ENCODE measurements around the gene ABCC2.

Gene ABCC2

GRCh38 chr10:99758211-99758891 is 24.1 kb upstream of the ABCC2 start:
- no peak overlapping the region for H3K27ac ChIP-seq (ENCODE audit: insufficient read depth in 1 of 2, low read depth in 1 of 2, low read length in 2 of 2, poor library complexity in 1 of 2, severe bottlenecking in 2 of 2)
- WGBS (ENCODE audit: insufficient coverage), result 94% methylated on average over 2 of the region's 2 CpGs
- H3K4me3 ChIP-seq (ENCODE audit: control insufficient read depth in 1 of 7, extremely low read depth in 1 of 7, insufficient read depth in 4 of 7, low read depth in 2 of 7, low read length in 6 of 7), result no peak overlapping the region
- no peaks in the 10 kb centered on the region for H3K4me1 ChIP-seq (ENCODE audit: control extremely low read depth in 1 of 4, control insufficient read depth in 4 of 4, insufficient read depth in 4 of 4, low read length in 3 of 4)
- H3K9me3 ChIP-seq (ENCODE audit: control extremely low read depth in 1 of 5, control insufficient read depth in 4 of 5, insufficient read depth in 2 of 5, low read depth in 1 of 5, low read length in 4 of 5), result no peaks in the 10 kb centered on the region
- no peak for DNase-seq
- ChIA-PET POLR2A (interaction anchor here (0.6 kb wide), 1 partner anchor 32 kb away, joined by 3 read pairs; no protein-coding TSS in a partner anchor), CTCF (no interaction called here)
- peaks cover 32 to 76% (median 54%) of the 10 kb centered on the region in 4 experiments for H3K36me3 ChIP-seq (ENCODE audit: control insufficient read depth in 4 of 4, insufficient read depth in 4 of 4, low read length in 3 of 4)
- H3K27me3 ChIP-seq (replicated peaks in 2 of 5; ENCODE audit: control insufficient read depth in 4 of 5, insufficient read depth in 5 of 5, low read length in 4 of 5), result no peaks in the 10 kb centered on the region

- Histone ChIP-seq H3K4me1 (ENCODE audit: control extremely low read depth in 1 of 4, control insufficient read depth in 4 of 4, insufficient read depth in 4 of 4, low read length in 3 of 4) (no peaks in the 10 kb centered on the region), H3K27ac (ENCODE audit: insufficient read depth in 1 of 2, low read depth in 1 of 2, low read length in 2 of 2, poor library complexity in 1 of 2, severe bottlenecking in 2 of 2) (no peak overlapping the region), H3K4me3 (ENCODE audit: control insufficient read depth in 1 of 7, extremely low read depth in 1 of 7, insufficient read depth in 4 of 7, low read depth in 2 of 7, low read length in 6 of 7) (no peak overlapping the region), H3K9me3 (ENCODE audit: control extremely low read depth in 1 of 5, control insufficient read depth in 4 of 5, insufficient read depth in 2 of 5, low read depth in 1 of 5, low read length in 4 of 5) (no peaks in the 10 kb centered on the region), H3K27me3 (replicated peaks in 2 of 5; ENCODE audit: control insufficient read depth in 4 of 5, insufficient read depth in 5 of 5, low read length in 4 of 5) (no peaks in the 10 kb centered on the region), H3K36me3 (ENCODE audit: control insufficient read depth in 4 of 4, insufficient read depth in 4 of 4, low read length in 3 of 4) (peaks cover 28 to 60% (median 43%) of the 10 kb centered on the region in 4 experiments)
- CTCF ChIA-PET, result interaction anchor here (0.7 kb wide), 1 partner anchor 9 kb away, joined by 3 read pairs; no protein-coding TSS in a partner anchor
- no peak for DNase-seq
- 100% methylated on average over 1 of the region's 1 CpG for WGBS (ENCODE audit: insufficient coverage)
- POLR2A ChIA-PET, result no interaction called here
These were observed 22.1 kb upstream of the ABCC2 start for GRCh38 chr10:99760321-99760720.

- H3K36me3 ChIP-seq (ENCODE audit: control insufficient read depth in 4 of 4, insufficient read depth in 4 of 4, low read length in 3 of 4), result peaks cover 20 to 50% (median 34%) of the 10 kb centered on the region in 4 experiments
These were observed 21.1 kb upstream of the ABCC2 start for GRCh38 chr10:99761365-99761764.

GRCh38 chr10:99765672-99766301 is 16.7 kb upstream of the ABCC2 start:
- Histone ChIP-seq H3K4me1 (ENCODE audit: control extremely low read depth in 1 of 4, control insufficient read depth in 4 of 4, insufficient read depth in 4 of 4, low read length in 3 of 4) (no peaks in the 10 kb centered on the region), H3K27me3 (replicated peaks in 2 of 5; ENCODE audit: control insufficient read depth in 4 of 5, insufficient read depth in 5 of 5, low read length in 4 of 5) (no peaks in the 10 kb centered on the region), H3K4me3 (ENCODE audit: control insufficient read depth in 1 of 7, extremely low read depth in 1 of 7, insufficient read depth in 4 of 7, low read depth in 2 of 7, low read length in 6 of 7) (no peak overlapping the region), H3K27ac (ENCODE audit: insufficient read depth in 1 of 2, low read depth in 1 of 2, low read length in 2 of 2, poor library complexity in 1 of 2, severe bottlenecking in 2 of 2) (no peak overlapping the region), H3K36me3 (ENCODE audit: control insufficient read depth in 4 of 4, insufficient read depth in 4 of 4, low read length in 3 of 4) (peaks cover 2 to 8% (median 6%) of the 10 kb centered on the region in 4 experiments), H3K9me3 (ENCODE audit: control extremely low read depth in 1 of 5, control insufficient read depth in 4 of 5, insufficient read depth in 2 of 5, low read depth in 1 of 5, low read length in 4 of 5) (no peaks in the 10 kb centered on the region)
- peak in 1 of 3 donors; percentile 23 for DNase-seq
- WGBS (ENCODE audit: insufficient coverage), result 87% methylated on average over 3 of the region's 4 CpGs
- CTCF ChIA-PET, result interaction anchor here (0.9 to 1.1 kb wide), 2 partner anchors 15 to 24 kb away, joined by 3 read pairs; no protein-coding TSS in a partner anchor
- POLR2A ChIA-PET, result no interaction called here

More at GRCh38 chr10:99761365-99761764, 21.1 kb upstream of the ABCC2 start:
- CTCF ChIA-PET, result no interaction called here
- H3K9me3 ChIP-seq (ENCODE audit: control extremely low read depth in 1 of 5, control insufficient read depth in 4 of 5, insufficient read depth in 2 of 5, low read depth in 1 of 5, low read length in 4 of 5), result no peaks in the 10 kb centered on the region
- no peaks in the 10 kb centered on the region for H3K27me3 ChIP-seq (replicated peaks in 2 of 5; ENCODE audit: control insufficient read depth in 4 of 5, insufficient read depth in 5 of 5, low read length in 4 of 5)
- H3K27ac ChIP-seq (ENCODE audit: insufficient read depth in 1 of 2, low read depth in 1 of 2, low read length in 2 of 2, poor library complexity in 1 of 2, severe bottlenecking in 2 of 2), result no peak overlapping the region
- DNase-seq, result no peak
- no peaks in the 10 kb centered on the region for H3K4me1 ChIP-seq (ENCODE audit: control extremely low read depth in 1 of 4, control insufficient read depth in 4 of 4, insufficient read depth in 4 of 4, low read length in 3 of 4)
- H3K4me3 ChIP-seq (ENCODE audit: control insufficient read depth in 1 of 7, extremely low read depth in 1 of 7, insufficient read depth in 4 of 7, low read depth in 2 of 7, low read length in 6 of 7), result no peak overlapping the region
- POLR2A ChIA-PET, result no interaction called here

- H3K36me3 ChIP-seq (ENCODE audit: control insufficient read depth in 4 of 4, insufficient read depth in 4 of 4, low read length in 3 of 4), result peaks cover 1 to 3% (median 2%) of the 10 kb centered on the region in 4 experiments
- DNase-seq, result no peak
- no peak overlapping the region for H3K27ac ChIP-seq (ENCODE audit: insufficient read depth in 1 of 2, low read depth in 1 of 2, low read length in 2 of 2, poor library complexity in 1 of 2, severe bottlenecking in 2 of 2)
- H3K9me3 ChIP-seq (ENCODE audit: control extremely low read depth in 1 of 5, control insufficient read depth in 4 of 5, insufficient read depth in 2 of 5, low read depth in 1 of 5, low read length in 4 of 5), result no peaks in the 10 kb centered on the region
- 92% methylated on average over 4 of the region's 8 CpGs for WGBS (ENCODE audit: insufficient coverage)
- H3K4me1 ChIP-seq (ENCODE audit: control extremely low read depth in 1 of 4, control insufficient read depth in 4 of 4, insufficient read depth in 4 of 4, low read length in 3 of 4), result no peaks in the 10 kb centered on the region
- no peak overlapping the region for H3K4me3 ChIP-seq (ENCODE audit: control insufficient read depth in 1 of 7, extremely low read depth in 1 of 7, insufficient read depth in 4 of 7, low read depth in 2 of 7, low read length in 6 of 7)
- CTCF ChIA-PET, result interaction anchor here (0.9 to 1.1 kb wide), 2 partner anchors 15 to 23 kb away, joined by 3 read pairs; no protein-coding TSS in a partner anchor
- POLR2A ChIA-PET, result no interaction called here
- no peaks in the 10 kb centered on the region for H3K27me3 ChIP-seq (replicated peaks in 2 of 5; ENCODE audit: control insufficient read depth in 4 of 5, insufficient read depth in 5 of 5, low read length in 4 of 5)
These were observed 16.1 kb upstream of the ABCC2 start for GRCh38 chr10:99766302-99766681.

GRCh38 chr10:99767901-99768300 is 14.5 kb upstream of the ABCC2 start:
- no peak overlapping the region for H3K4me3 ChIP-seq (ENCODE audit: control insufficient read depth in 1 of 7, extremely low read depth in 1 of 7, insufficient read depth in 4 of 7, low read depth in 2 of 7, low read length in 6 of 7)
- H3K27me3 ChIP-seq (replicated peaks in 2 of 5; ENCODE audit: control insufficient read depth in 4 of 5, insufficient read depth in 5 of 5, low read length in 4 of 5), result no peaks in the 10 kb centered on the region
- H3K9me3 ChIP-seq (ENCODE audit: control extremely low read depth in 1 of 5, control insufficient read depth in 4 of 5, insufficient read depth in 2 of 5, low read depth in 1 of 5, low read length in 4 of 5), result no peaks in the 10 kb centered on the region
- no peak overlapping the region for H3K27ac ChIP-seq (ENCODE audit: insufficient read depth in 1 of 2, low read depth in 1 of 2, low read length in 2 of 2, poor library complexity in 1 of 2, severe bottlenecking in 2 of 2)
- ChIA-PET CTCF (interaction anchor here (1.0 kb wide), 2 partner anchors 268 to 574 kb away, joined by 3 read pairs; no protein-coding TSS in a partner anchor), POLR2A (no interaction called here)
- DNase-seq, result no peak
- no peaks in the 10 kb centered on the region for H3K4me1 ChIP-seq (ENCODE audit: control extremely low read depth in 1 of 4, control insufficient read depth in 4 of 4, insufficient read depth in 4 of 4, low read length in 3 of 4)
- H3K36me3 ChIP-seq (ENCODE audit: control insufficient read depth in 4 of 4, insufficient read depth in 4 of 4, low read length in 3 of 4), result no peaks in the 10 kb centered on the region
- 100% methylated on average over 1 of the region's 5 CpGs for WGBS (ENCODE audit: insufficient coverage)

- 100% methylated on average over 2 of the region's 2 CpGs for WGBS (ENCODE audit: insufficient coverage)
- no peaks in the 10 kb centered on the region for H3K9me3 ChIP-seq (ENCODE audit: control extremely low read depth in 1 of 5, control insufficient read depth in 4 of 5, insufficient read depth in 2 of 5, low read depth in 1 of 5, low read length in 4 of 5)
- DNase-seq, result no peak
- H3K4me3 ChIP-seq (ENCODE audit: control insufficient read depth in 1 of 7, extremely low read depth in 1 of 7, insufficient read depth in 4 of 7, low read depth in 2 of 7, low read length in 6 of 7), result no peak overlapping the region
- H3K27me3 ChIP-seq (replicated peaks in 2 of 5; ENCODE audit: control insufficient read depth in 4 of 5, insufficient read depth in 5 of 5, low read length in 4 of 5), result no peaks in the 10 kb centered on the region
- CTCF ChIA-PET, result interaction anchor here (0.8 to 1.0 kb wide), 4 partner anchors 9 to 573 kb away, joined by 3 read pairs; no protein-coding TSS in a partner anchor
- H3K27ac ChIP-seq (ENCODE audit: insufficient read depth in 1 of 2, low read depth in 1 of 2, low read length in 2 of 2, poor library complexity in 1 of 2, severe bottlenecking in 2 of 2), result no peak overlapping the region
- H3K36me3 ChIP-seq (ENCODE audit: control insufficient read depth in 4 of 4, insufficient read depth in 4 of 4, low read length in 3 of 4), result no peaks in the 10 kb centered on the region
- no peaks in the 10 kb centered on the region for H3K4me1 ChIP-seq (ENCODE audit: control extremely low read depth in 1 of 4, control insufficient read depth in 4 of 4, insufficient read depth in 4 of 4, low read length in 3 of 4)
- POLR2A ChIA-PET, result no interaction called here
These were observed 13.9 kb upstream of the ABCC2 start for GRCh38 chr10:99768556-99768955.
